ENCODE measurements around the gene ARHGDIB.

Gene ARHGDIB

DNA sequence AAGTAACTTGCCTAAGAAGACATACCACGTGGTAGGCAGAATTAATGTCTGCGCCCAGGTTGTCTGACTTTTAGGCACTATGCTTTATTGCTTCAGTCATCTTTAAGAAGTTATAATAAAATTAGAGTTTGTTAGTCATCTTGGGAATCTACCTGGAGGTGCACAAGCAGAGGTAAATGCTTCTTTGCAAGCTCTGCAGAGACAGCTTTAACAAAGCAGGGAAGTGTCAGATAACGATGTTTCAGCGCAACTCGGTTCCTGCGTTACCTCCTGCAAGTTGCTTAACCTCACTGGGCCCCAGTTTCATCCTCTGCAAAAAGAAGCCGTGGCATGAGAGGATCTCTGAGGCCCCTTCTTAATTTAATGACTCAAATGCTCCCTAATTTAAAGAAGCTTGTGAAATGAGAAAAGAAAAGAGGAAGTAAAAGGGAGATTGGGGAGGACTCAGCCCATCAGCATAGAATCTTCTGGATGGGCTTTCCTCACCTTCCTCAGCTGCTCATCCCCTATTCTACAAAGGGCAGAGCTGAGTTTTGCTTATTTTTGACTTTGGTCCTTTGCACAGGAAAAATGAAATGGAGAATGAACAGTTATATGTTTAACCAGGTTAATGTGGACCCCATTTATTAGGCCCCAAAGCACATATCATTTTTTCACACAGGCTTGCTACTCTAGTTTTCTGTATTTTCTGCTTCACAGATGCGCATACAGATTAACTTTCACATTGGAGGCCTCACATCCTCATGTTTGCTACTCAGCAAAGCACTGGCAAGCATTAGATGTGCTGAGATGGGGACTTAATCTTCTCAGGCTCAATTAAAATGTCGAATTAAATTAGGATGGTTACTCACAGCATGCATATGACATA is 5.1 kb downstream of the ARHGDIB start:
- no peak overlapping the region for H3K4me3 ChIP-seq (ENCODE audit: low read depth in 1 of 2, low read length in 2 of 2)

DNA sequence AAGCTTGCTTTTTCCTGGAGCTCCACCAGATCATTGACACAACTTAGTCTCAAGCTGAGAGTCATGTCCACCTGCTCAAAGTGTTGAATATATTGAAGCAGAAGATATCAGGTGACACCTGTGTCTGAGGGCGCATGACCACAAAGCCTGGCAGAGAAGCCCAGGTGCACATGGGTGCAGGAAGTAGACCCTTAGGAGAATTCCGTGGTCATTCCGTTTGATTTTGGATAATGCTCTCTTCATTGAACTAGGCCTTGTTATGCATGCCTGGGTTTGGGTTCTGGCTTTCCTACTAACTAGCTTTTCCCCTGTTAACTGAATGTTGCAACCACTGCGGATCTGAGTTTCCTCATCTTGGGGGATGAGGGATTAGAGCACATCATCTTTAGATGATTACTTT is 7.1 kb downstream of the ARHGDIB start:
- H3K27ac ChIP-seq (ENCODE audit: low read depth, low read length) = no peak overlapping the region
- H3K4me1 ChIP-seq (ENCODE audit: insufficient read depth, low read length) = peaks cover 29% of the 10 kb centered on the region
- H3K9me3 ChIP-seq (ENCODE audit: low read length) = no peaks in the 10 kb centered on the region
- H3K4me3 ChIP-seq (ENCODE audit: low read depth in 1 of 2, low read length in 2 of 2) = no peak overlapping the region
- no peaks in the 10 kb centered on the region for H3K27me3 ChIP-seq (ENCODE audit: control insufficient read depth in 1 of 2, insufficient read depth in 2 of 2, low read length in 2 of 2)
- H3K36me3 ChIP-seq (ENCODE audit: insufficient read depth, low read length) = no peaks in the 10 kb centered on the region
- H3K9ac ChIP-seq (ENCODE audit: low read length) = no peak overlapping the region

More for the DNA sequence above, 5.1 kb downstream of the ARHGDIB start:
- no peaks in the 10 kb centered on the region for H3K9me3 ChIP-seq (ENCODE audit: low read length)
- H3K27ac ChIP-seq (ENCODE audit: low read depth, low read length) = no peak overlapping the region
- H3K36me3 ChIP-seq (ENCODE audit: insufficient read depth, low read length) = no peaks in the 10 kb centered on the region
- no peaks in the 10 kb centered on the region for H3K27me3 ChIP-seq (ENCODE audit: control insufficient read depth in 1 of 2, insufficient read depth in 2 of 2, low read length in 2 of 2)
- H3K4me1 ChIP-seq (ENCODE audit: insufficient read depth, low read length) = peaks cover 28% of the 10 kb centered on the region
- H3K9ac ChIP-seq (ENCODE audit: low read length) = no peak overlapping the region

DNA sequence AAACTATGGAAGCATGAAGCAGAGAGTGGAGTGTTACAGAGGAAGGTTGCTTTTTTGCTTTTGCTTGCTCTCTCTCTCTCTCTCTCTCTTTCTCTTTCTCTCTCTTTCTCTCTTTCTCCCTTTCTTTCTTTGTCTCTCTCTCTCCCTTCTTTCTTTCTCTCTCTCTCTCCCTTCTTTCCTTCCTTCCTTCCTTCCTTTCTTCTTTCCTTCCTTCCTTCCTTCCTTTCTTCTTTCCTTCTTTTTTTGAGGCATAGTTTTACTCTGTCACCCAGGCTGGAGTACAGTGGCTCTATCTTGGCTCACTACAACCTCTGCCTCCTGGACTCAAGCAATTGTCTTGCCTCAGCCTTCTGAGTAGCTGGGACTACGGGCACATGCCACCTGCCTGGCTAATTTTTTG is 7.6 kb downstream of the ARHGDIB start:
- peaks cover 34% of the 10 kb centered on the region for H3K4me1 ChIP-seq (ENCODE audit: insufficient read depth, low read length)
- H3K9me3 ChIP-seq (ENCODE audit: low read length) = no peaks in the 10 kb centered on the region
- H3K36me3 ChIP-seq (ENCODE audit: insufficient read depth, low read length) = no peaks in the 10 kb centered on the region
- H3K9ac ChIP-seq (ENCODE audit: low read length) = no peak overlapping the region
- no peak overlapping the region for H3K27ac ChIP-seq (ENCODE audit: low read depth, low read length)
- H3K27me3 ChIP-seq (ENCODE audit: control insufficient read depth in 1 of 2, insufficient read depth in 2 of 2, low read length in 2 of 2) = no peaks in the 10 kb centered on the region
- H3K4me3 ChIP-seq (ENCODE audit: low read depth in 1 of 2, low read length in 2 of 2) = no peak overlapping the region

DNA sequence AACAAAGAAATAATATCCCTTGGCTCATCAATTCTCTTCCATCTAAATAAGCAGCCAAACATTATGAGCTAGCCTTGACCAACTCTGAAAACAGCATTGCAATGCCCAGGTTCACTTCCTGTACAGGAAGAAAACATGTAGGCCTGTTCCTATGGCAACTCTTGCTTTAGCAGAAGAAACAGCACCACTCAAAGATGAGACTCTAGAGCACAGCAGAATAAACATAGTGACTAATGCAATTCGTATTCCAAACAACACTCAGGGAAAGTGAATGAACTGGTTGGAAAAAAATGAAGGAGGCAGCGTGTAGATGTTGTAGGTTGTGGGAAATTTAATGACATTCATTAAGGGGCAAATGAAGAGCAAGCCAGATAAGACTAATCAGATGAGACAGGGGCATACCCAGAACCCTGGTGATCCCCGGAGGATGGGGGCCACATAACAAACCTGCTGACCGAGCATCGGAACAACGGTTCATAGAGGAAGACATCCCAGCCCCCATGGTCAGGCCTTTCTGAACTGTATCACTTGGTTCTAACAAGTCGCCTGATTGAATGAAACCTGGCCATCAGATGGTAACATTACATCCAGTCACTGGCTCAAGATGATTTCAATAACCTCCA is 9.0 kb downstream of the ARHGDIB start:
- Histone ChIP-seq H3K4me1 (ENCODE audit: insufficient read depth, low read length) (peaks cover 40% of the 10 kb centered on the region), H3K4me3 (ENCODE audit: low read depth in 1 of 2, low read length in 2 of 2) (no peak overlapping the region), H3K27ac (ENCODE audit: low read depth, low read length) (peak overlapping the region; percentile 65), H3K9ac (ENCODE audit: low read length) (no peak overlapping the region), H3K27me3 (ENCODE audit: control insufficient read depth in 1 of 2, insufficient read depth in 2 of 2, low read length in 2 of 2) (no peaks in the 10 kb centered on the region), H3K36me3 (ENCODE audit: insufficient read depth, low read length) (no peaks in the 10 kb centered on the region), H3K9me3 (ENCODE audit: low read length) (no peaks in the 10 kb centered on the region)

DNA sequence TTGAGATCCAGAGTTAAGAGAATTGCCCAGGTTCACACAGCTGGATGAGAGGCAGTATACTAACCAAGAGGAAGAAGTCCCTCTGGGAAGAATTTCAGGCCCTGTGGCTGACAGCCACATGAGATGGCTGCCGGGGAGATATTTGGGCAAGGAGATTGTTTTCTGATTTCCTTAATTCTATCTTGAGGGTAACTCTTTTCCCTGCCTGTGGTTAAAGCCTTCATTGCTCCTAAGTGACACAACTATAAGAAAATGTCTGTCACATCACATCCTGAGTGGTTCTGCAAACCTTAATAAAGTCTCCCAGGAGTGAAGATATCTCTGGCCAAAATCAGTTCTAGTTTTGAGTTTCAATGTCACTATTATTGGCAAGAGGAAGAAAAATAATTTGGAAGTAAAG is 9.6 kb downstream of the ARHGDIB start:
- H3K9me3 ChIP-seq (ENCODE audit: low read length) = no peaks in the 10 kb centered on the region
- H3K4me3 ChIP-seq (ENCODE audit: low read depth in 1 of 2, low read length in 2 of 2) = no peak overlapping the region
- no peaks in the 10 kb centered on the region for H3K27me3 ChIP-seq (ENCODE audit: control insufficient read depth in 1 of 2, insufficient read depth in 2 of 2, low read length in 2 of 2)
- peaks cover 41% of the 10 kb centered on the region for H3K4me1 ChIP-seq (ENCODE audit: insufficient read depth, low read length)
- peak overlapping the region; percentile 65 for H3K27ac ChIP-seq (ENCODE audit: low read depth, low read length)
- H3K36me3 ChIP-seq (ENCODE audit: insufficient read depth, low read length) = no peaks in the 10 kb centered on the region
- H3K9ac ChIP-seq (ENCODE audit: low read length) = no peak overlapping the region

DNA sequence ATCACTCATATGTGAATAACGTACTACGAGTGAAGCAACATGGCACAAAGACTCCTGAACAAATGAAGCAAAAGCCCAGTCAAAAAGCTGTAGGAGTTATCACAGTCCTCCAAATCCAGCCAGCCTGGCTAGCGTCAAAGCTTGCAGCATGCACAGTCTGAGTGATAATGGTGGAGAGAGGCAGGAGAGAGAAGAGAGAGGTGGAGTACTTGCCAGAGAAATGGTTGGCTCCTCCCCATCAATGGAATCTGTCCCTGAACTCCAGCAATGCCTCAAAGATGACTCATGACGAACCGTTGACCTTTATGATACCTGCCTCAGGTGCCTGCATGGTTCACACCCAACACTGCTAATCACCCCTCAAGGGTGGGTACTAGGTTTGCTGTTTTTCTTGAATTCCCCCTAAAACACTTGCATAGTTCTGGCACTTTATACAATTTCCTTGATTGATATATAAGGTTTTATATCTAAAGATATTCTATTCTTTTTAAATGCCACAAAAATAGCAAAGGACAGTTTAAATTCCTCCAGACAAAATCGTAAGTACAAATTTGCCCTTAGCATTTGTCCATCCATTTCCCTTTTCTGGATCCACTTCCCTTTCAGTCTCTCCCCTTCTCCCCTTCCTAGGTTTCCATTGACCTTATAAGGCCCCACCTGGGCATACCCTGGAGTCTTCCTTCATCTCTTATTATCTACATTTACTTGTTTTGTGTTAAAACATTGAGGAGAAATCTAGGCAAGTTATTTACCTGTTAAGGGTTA is 10.2 kb downstream of the ARHGDIB start:
- no peaks in the 10 kb centered on the region for H3K27me3 ChIP-seq (ENCODE audit: control insufficient read depth in 1 of 2, insufficient read depth in 2 of 2, low read length in 2 of 2)
- no peak overlapping the region for H3K9ac ChIP-seq (ENCODE audit: low read length)
- H3K4me1 ChIP-seq (ENCODE audit: insufficient read depth, low read length) = peaks cover 35% of the 10 kb centered on the region
- no peaks in the 10 kb centered on the region for H3K9me3 ChIP-seq (ENCODE audit: low read length)
- no peak overlapping the region for H3K4me3 ChIP-seq (ENCODE audit: low read depth in 1 of 2, low read length in 2 of 2)
- no peak overlapping the region for H3K27ac ChIP-seq (ENCODE audit: low read depth, low read length)
- no peaks in the 10 kb centered on the region for H3K36me3 ChIP-seq (ENCODE audit: insufficient read depth, low read length)

DNA sequence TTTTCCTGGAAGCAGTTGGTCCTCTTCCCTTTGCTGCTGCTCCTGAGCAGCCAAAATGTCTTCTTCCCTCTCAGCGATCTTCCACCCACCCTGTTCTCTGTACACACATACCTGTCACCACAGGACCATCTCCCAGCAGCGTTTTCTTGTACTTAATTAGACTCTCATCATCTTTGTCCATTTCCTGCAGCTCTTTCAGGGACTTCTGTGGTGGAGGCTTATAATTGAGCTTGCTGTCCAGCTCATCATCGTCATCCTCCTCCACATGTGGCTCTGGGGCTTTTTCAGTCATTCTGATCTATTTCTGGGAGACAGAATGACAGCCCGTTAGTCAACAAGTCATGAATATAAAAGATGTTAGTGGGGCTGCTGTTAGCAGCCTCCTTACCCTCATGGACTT is 11.0 kb downstream of the ARHGDIB start:
- H3K27me3 ChIP-seq (ENCODE audit: control insufficient read depth in 1 of 2, insufficient read depth in 2 of 2, low read length in 2 of 2) = no peaks in the 10 kb centered on the region
- no peaks in the 10 kb centered on the region for H3K9me3 ChIP-seq (ENCODE audit: low read length)
- no peak overlapping the region for H3K4me3 ChIP-seq (ENCODE audit: low read depth in 1 of 2, low read length in 2 of 2)
- peaks cover 35% of the 10 kb centered on the region for H3K4me1 ChIP-seq (ENCODE audit: insufficient read depth, low read length)
- H3K27ac ChIP-seq (ENCODE audit: low read depth, low read length) = no peak overlapping the region
- H3K9ac ChIP-seq (ENCODE audit: low read length) = no peak overlapping the region
- no peaks in the 10 kb centered on the region for H3K36me3 ChIP-seq (ENCODE audit: insufficient read depth, low read length)

DNA sequence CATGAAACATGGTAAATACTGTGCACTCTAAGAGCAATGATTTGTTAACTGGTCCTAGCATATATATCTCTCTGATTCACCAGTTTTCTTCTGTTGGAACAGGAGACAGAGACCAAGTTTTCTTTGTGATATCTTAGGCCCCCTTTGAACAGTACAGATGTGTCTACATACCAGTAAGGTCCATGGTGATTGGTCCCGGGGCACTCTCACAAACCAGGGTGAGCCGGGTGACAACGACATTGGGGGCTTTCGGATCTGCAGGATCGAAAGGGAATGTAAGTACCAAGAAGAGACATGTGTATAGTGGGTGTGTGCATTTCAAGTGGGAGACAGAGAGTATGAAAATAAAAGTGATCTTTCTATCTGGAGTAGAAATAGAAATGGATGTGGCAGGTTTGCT is 11.8 kb downstream of the ARHGDIB start:
- Histone ChIP-seq H3K4me3 (ENCODE audit: low read depth in 1 of 2, low read length in 2 of 2) (no peak overlapping the region), H3K27ac (ENCODE audit: low read depth, low read length) (peak overlapping the region; percentile 80)

DNA sequence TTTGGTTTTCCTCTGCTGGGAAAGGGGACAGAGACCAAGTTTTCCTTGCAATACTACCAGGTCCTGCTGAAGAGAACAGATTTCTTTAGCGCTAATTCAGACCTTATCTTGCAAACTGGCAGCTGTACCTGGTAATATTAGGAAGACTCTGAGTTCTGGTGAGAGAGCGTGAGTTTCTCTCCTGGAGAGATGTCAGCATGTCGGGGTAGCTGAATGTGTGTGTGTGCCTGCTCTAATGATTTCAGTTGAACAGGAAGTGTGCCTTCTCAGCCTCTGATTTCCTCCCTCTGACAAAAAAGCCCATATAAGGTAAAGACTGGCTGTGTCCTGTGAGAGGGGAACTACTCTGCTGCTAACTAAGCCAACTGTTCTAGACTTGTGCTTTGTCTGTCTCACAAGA is 12.7 kb downstream of the ARHGDIB start:
- no peak overlapping the region for H3K4me3 ChIP-seq (ENCODE audit: low read depth in 1 of 2, low read length in 2 of 2)
- no peaks in the 10 kb centered on the region for H3K36me3 ChIP-seq (ENCODE audit: insufficient read depth, low read length)
- peak overlapping the region; percentile 80 for H3K27ac ChIP-seq (ENCODE audit: low read depth, low read length)
- H3K27me3 ChIP-seq (ENCODE audit: control insufficient read depth in 1 of 2, insufficient read depth in 2 of 2, low read length in 2 of 2) = no peaks in the 10 kb centered on the region
- H3K9ac ChIP-seq (ENCODE audit: low read length) = no peak overlapping the region
- H3K4me1 ChIP-seq (ENCODE audit: insufficient read depth, low read length) = peaks cover 35% of the 10 kb centered on the region
- H3K9me3 ChIP-seq (ENCODE audit: low read length) = no peaks in the 10 kb centered on the region

More for the DNA sequence above, 11.8 kb downstream of the ARHGDIB start:
- Histone ChIP-seq H3K9me3 (ENCODE audit: low read length) (no peaks in the 10 kb centered on the region), H3K27me3 (ENCODE audit: control insufficient read depth in 1 of 2, insufficient read depth in 2 of 2, low read length in 2 of 2) (no peaks in the 10 kb centered on the region), H3K4me1 (ENCODE audit: insufficient read depth, low read length) (peaks cover 35% of the 10 kb centered on the region), H3K9ac (ENCODE audit: low read length) (no peak overlapping the region), H3K36me3 (ENCODE audit: insufficient read depth, low read length) (no peaks in the 10 kb centered on the region)

DNA sequence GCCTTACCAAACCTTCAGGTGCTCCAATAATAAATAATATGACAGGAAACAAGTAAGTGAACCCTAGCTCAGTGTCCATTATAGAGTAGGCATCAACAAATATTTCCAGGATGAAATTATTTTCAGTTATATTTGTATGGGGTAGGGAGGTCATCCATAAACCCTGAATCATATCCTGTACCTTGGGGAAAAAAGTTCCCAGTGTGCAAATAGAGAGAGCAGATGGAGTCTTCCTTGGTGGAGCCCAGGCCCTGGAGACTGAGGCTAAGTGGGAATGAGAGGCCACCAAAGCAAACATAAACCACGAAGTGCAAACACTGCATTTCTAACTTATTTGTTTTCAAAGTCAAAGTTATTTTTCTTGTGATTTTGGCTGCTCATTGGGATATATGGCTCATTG is 14.5 kb downstream of the ARHGDIB start:
- Histone ChIP-seq H3K27me3 (ENCODE audit: control insufficient read depth in 1 of 2, insufficient read depth in 2 of 2, low read length in 2 of 2) (no peaks in the 10 kb centered on the region), H3K4me3 (ENCODE audit: low read depth in 1 of 2, low read length in 2 of 2) (no peak overlapping the region), H3K4me1 (ENCODE audit: insufficient read depth, low read length) (peaks cover 25% of the 10 kb centered on the region), H3K9ac (ENCODE audit: low read length) (no peak overlapping the region), H3K27ac (ENCODE audit: low read depth, low read length) (no peak overlapping the region), H3K9me3 (ENCODE audit: low read length) (no peaks in the 10 kb centered on the region), H3K36me3 (ENCODE audit: insufficient read depth, low read length) (no peaks in the 10 kb centered on the region)

DNA sequence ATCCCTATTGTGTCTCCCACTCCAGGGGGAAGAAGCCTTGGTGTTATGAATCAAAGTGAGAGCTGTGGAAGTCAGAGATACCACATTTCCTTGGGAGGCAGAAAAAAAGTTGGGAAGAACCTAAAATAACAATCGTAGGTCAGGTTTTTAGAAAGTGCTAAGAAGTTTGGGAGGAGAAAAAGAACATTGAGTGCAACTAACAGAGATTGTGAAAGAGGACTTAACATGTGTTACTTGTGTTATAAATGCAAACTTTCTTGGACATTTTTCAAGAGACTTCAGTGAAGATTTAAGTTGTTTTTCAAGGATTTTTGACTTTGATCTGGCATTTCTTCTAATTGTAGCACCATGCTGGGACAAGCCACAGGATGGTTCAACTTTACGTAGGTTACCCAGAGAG is 15.2 kb downstream of the ARHGDIB start:
- Histone ChIP-seq H3K27ac (ENCODE audit: low read depth, low read length) (no peak overlapping the region), H3K9me3 (ENCODE audit: low read length) (no peaks in the 10 kb centered on the region), H3K27me3 (ENCODE audit: control insufficient read depth in 1 of 2, insufficient read depth in 2 of 2, low read length in 2 of 2) (no peaks in the 10 kb centered on the region), H3K9ac (ENCODE audit: low read length) (no peak overlapping the region), H3K4me1 (ENCODE audit: insufficient read depth, low read length) (peaks cover 21% of the 10 kb centered on the region), H3K36me3 (ENCODE audit: insufficient read depth, low read length) (no peaks in the 10 kb centered on the region), H3K4me3 (ENCODE audit: low read depth in 1 of 2, low read length in 2 of 2) (no peak overlapping the region)

Data from muscle layer of colon (tissue), 2 donors.